Keratinocyte (primary cell): ENCODE data around the gene OR2T1. TPM values are rescaled to one million over a fixed set of nuclear protein-coding genes. Genes with fewer than 3 reads are reported as not detected.

Experiments used
- DNase-seq: peaks from one replicate; pipeline ENCODE4 v3.0.0-alpha.2; 2011; ENCODE audit warnings: low read depth, missing footprints, low spot score
- FAIRE-seq: peaks from 2 replicates; lab custom pipeline; 2011; peaks lifted over from hg19 to GRCh38; lab: Jason Lieb, UNC
- H2AFZ ChIP-seq: 2 replicates; pipeline ENCODE4 v1.6.0; 2012; ENCODE audit warnings: low read length, control low read depth, inconsistent platforms; ENCODE audit not compliant: control insufficient read depth
- H3K27ac ChIP-seq: 2 replicates; pipeline ENCODE4 v1.5.1; 2011; ENCODE audit warnings: low read length; ENCODE audit not compliant: control insufficient read depth, insufficient read depth
- H3K27me3 ChIP-seq: 3 replicates; pipeline ENCODE4 v1.6.0; 2011; ENCODE audit warnings: low read length; ENCODE audit not compliant: control insufficient read depth, insufficient read depth; ENCODE audit errors: extremely low read depth
- H3K36me3 ChIP-seq, 2 experiments: 2 replicates in 1 of 2; 3 replicates in 1 of 2; pipeline ENCODE4 v1.5.1; 2011; ENCODE audit warnings: low read length in 2 of 2, mild to moderate bottlenecking in 1 of 2; ENCODE audit not compliant: control insufficient read depth in 2 of 2, insufficient read depth in 2 of 2; ENCODE audit errors: extremely low read depth in 1 of 2
- H3K4me1 ChIP-seq: 3 replicates; pipeline ENCODE4 v1.5.1; 2011; ENCODE audit warnings: low read length; ENCODE audit not compliant: control insufficient read depth, insufficient read depth; ENCODE audit errors: extremely low read depth
- H3K4me2 ChIP-seq: 3 replicates; pipeline ENCODE4 v1.6.0; 2011; ENCODE audit warnings: low read depth, low read length; ENCODE audit not compliant: control insufficient read depth, insufficient read depth; ENCODE audit errors: extremely low read depth
- H3K4me3 ChIP-seq, 3 experiments: fragments of 200-600 bp in 1 of 3; sonication (generic) in 1 of 3; 2 replicates in 2 of 3; 3 replicates in 1 of 3; pipeline ENCODE4 v1.5.1; 2011 to 2016; ENCODE audit warnings: low read length in 3 of 3, mild to moderate bottlenecking in 3 of 3, control low read depth in 2 of 3, inconsistent platforms in 1 of 3, low read depth in 1 of 3, mixed read lengths in 1 of 3, mixed run types in 1 of 3, moderate library complexity in 1 of 3; ENCODE audit not compliant: control insufficient read depth in 2 of 3, insufficient read depth in 2 of 3; ENCODE audit errors: extremely low read depth in 1 of 3
- H3K79me2 ChIP-seq: 2 replicates; pipeline ENCODE4 v1.6.0; 2012; ENCODE audit warnings: low read length; ENCODE audit not compliant: control insufficient read depth, insufficient read depth
- H3K9ac ChIP-seq: 3 replicates; pipeline ENCODE4 v1.6.0; 2011; ENCODE audit warnings: low read length; ENCODE audit not compliant: control insufficient read depth, insufficient read depth; ENCODE audit errors: extremely low read depth
- H3K9me1 ChIP-seq: 3 replicates; pipeline ENCODE4 v1.6.0; 2011; ENCODE audit warnings: low read length; ENCODE audit not compliant: control insufficient read depth, insufficient read depth; ENCODE audit errors: extremely low read depth
- H3K9me3 ChIP-seq: 2 replicates; pipeline ENCODE4 v1.5.1; 2012; ENCODE audit warnings: low read depth, low read length; ENCODE audit not compliant: control insufficient read depth
- H4K20me1 ChIP-seq: 3 replicates; pipeline ENCODE4 v1.6.0; 2011; ENCODE audit warnings: low read length; ENCODE audit not compliant: control insufficient read depth, insufficient read depth; ENCODE audit errors: extremely low read depth
- EZH2 ChIP-seq: IDR thresholded peaks from one replicate; pipeline ENCODE4 v1.6.1; 2012; ENCODE audit warnings: inconsistent platforms, mild to moderate bottlenecking, low read length, moderate library complexity
- dilution Hi-C: fragments of 300-500 bp; cut with MboI; formaldehyde crosslinking; loops from one replicate; pipeline ENCODE4 v1.7.0; 2020; ENCODE audit warnings: low sequenced_read_pairs; ENCODE audit not compliant: extremely low pct_ligation_motif_present
- polyA plus RNA-seq, 5 experiments: library from polyadenylated mRNA; depleted of rRNA in 3 of 5; stranded (reverse) in 3 of 5; stranded (forward) in 1 of 5; unstranded in 1 of 5; fragments of >200 nt; gene quantifications; 1 replicate in 1 of 5; 2 replicates in 3 of 5; 3 replicates in 1 of 5; pipeline versions ENCODE4 v1.2.1 to v1.2.3, GENCODE V29; 2011 to 2012; ENCODE audit warnings: missing spikeins in 2 of 5, low read depth in 1 of 5, low replicate concordance in 1 of 5
- TF ChIP-seq, protein P1 (sequence below), 3 experiments: IDR thresholded peaks in 1 of 3; conservative IDR thresholded peaks in 1 of 3; optimal IDR thresholded peaks in 1 of 3; 2 replicates in 2 of 3; 3 replicates in 1 of 3; pipeline versions ENCODE3 to v1.5.1; 2011; ENCODE audit warnings: low read length in 3 of 3, mild to moderate bottlenecking in 3 of 3, moderate library complexity in 2 of 3, control low read depth in 1 of 3, inconsistent platforms in 1 of 3; ENCODE audit not compliant: insufficient read depth in 2 of 3; ENCODE audit errors: extremely low read depth in 1 of 3

OR2T1 gene
- polyA plus RNA-seq, 1 donor (not counting 4 experiments of a cell fraction or from before 2014, with no cell fraction given) = not detected

DNA sequence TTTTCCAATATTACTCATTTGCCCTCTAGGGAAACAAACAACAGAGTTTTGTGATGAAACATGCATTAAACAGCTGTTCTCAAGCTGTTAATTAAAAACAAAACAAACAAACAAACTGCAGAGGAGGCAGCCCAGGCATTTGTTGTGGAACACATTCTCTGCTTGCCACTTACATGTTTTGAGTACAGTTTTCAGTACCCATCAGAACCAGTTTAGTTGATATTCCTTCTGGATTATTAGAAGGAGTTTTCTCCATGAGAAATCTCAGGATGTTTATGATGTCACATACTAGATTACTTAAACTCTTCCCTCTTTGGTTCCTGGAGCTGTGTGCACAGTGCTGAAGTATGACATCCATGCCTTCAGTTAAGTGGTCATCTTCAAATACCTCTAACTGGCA lies 27.4 kb upstream of the OR2T1 start, which contains the start of gene OR2T6:
OR2T6 (plus strand) TSS at position 301 of the 400 bp plus-strand sequence. CDS start 11,863 bp downstream, outside the sequence.
- TF ChIP-seq, protein P1, sequence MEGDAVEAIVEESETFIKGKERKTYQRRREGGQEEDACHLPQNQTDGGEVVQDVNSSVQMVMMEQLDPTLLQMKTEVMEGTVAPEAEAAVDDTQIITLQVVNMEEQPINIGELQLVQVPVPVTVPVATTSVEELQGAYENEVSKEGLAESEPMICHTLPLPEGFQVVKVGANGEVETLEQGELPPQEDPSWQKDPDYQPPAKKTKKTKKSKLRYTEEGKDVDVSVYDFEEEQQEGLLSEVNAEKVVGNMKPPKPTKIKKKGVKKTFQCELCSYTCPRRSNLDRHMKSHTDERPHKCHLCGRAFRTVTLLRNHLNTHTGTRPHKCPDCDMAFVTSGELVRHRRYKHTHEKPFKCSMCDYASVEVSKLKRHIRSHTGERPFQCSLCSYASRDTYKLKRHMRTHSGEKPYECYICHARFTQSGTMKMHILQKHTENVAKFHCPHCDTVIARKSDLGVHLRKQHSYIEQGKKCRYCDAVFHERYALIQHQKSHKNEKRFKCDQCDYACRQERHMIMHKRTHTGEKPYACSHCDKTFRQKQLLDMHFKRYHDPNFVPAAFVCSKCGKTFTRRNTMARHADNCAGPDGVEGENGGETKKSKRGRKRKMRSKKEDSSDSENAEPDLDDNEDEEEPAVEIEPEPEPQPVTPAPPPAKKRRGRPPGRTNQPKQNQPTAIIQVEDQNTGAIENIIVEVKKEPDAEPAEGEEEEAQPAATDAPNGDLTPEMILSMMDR (optimal IDR thresholded peaks at IDR 0.05 in 1 of 3, IDR thresholded peaks at IDR 0.05 in 1 of 3, conservative IDR thresholded peaks at IDR 0.05 in 1 of 3; ENCODE audit: extremely low read depth in 1 of 3, insufficient read depth in 2 of 3, low read length in 3 of 3) = no peak
- no peak for TF ChIP-seq EZH2
- dilution Hi-C loops = no loop called here
- H2AFZ ChIP-seq = no peak within 1 kb of the TSS
- H3K79me2 ChIP-seq = no peaks in the 10 kb centered on the region
- no peak within 1 kb of the TSS for H3K4me3 ChIP-seq
- H3K9ac ChIP-seq = no peak within 1 kb of the TSS
- no peak for FAIRE-seq
- H3K4me1 ChIP-seq = no peaks in the 10 kb centered on the region
- no peaks in the 10 kb centered on the region for H3K9me1 ChIP-seq
- no peak within 1 kb of the TSS for H3K4me2 ChIP-seq
- no peak for DNase-seq
- H3K27me3 ChIP-seq = no peaks in the 10 kb centered on the region
- H3K27ac ChIP-seq = no peak within 1 kb of the TSS
- H3K36me3 ChIP-seq = no peaks in the 10 kb centered on the region
- no peaks in the 10 kb centered on the region for H4K20me1 ChIP-seq
- H3K9me3 ChIP-seq = no peaks in the 10 kb centered on the region

- no peaks in the 10 kb centered on the region for H3K36me3 ChIP-seq
- no peaks in the 10 kb centered on the region for H3K9me1 ChIP-seq
- no peaks in the 10 kb centered on the region for H3K4me1 ChIP-seq
- FAIRE-seq = no peak
- no peaks in the 10 kb centered on the region for H4K20me1 ChIP-seq
- dilution Hi-C loops = no loop called here
- H3K4me3 ChIP-seq = no peak overlapping the region
- no peaks in the 10 kb centered on the region for H3K27me3 ChIP-seq
- no peak for DNase-seq
- H3K9me3 ChIP-seq = no peaks in the 10 kb centered on the region
- no peaks in the 10 kb centered on the region for H3K79me2 ChIP-seq
- H3K9ac ChIP-seq = no peak overlapping the region
- no peak for TF ChIP-seq EZH2
- TF ChIP-seq, protein P1 (optimal IDR thresholded peaks at IDR 0.05 in 1 of 3, IDR thresholded peaks at IDR 0.05 in 1 of 3, conservative IDR thresholded peaks at IDR 0.05 in 1 of 3; ENCODE audit: extremely low read depth in 1 of 3, insufficient read depth in 2 of 3, low read length in 3 of 3) = no peak
- H2AFZ ChIP-seq = no peak overlapping the region
- H3K4me2 ChIP-seq = no peak overlapping the region
- H3K27ac ChIP-seq = no peak overlapping the region
These were observed 25.9 kb upstream of the OR2T1 start for GRCh38 chr1:248376916-248377315.
